Activated CD8-positive, alpha-beta T cell treated with anti-CD3 and anti-CD28 coated beads, Interleukin-2, amount 10 ng/mL, durations not matched to agents 7 days and 5 days (primary cell): ENCODE data around the gene LYSET. TPM values are rescaled to one million over a fixed set of nuclear protein-coding genes. Genes with fewer than 3 reads are reported as not detected.
A peak's percentile ranks its signal among the peaks of the same experiment; 100 is the strongest.

Experiments
- ATAC-seq: fragments of 150-1000 bp; cut with Tn5 transposase; one replicate; pipeline ENCODE4 v1.10.0; 2021; ENCODE audit warnings: moderate library complexity
- CTCF ChIA-PET: fragments of 350-600 bp; sonication (Branson Sonifier 250); formaldehyde crosslinking; loops from one replicate; lab custom pipeline; 2021; ENCODE audit warnings: antibody characterized with exemption; lab: Charles Lee
- POLR2A ChIA-PET: fragments of 350-600 bp; sonication (Branson Sonifier 250); formaldehyde crosslinking; loops from one replicate; lab custom pipeline; 2021; ENCODE audit warnings: antibody characterized with exemption; lab: Charles Lee
- DNase-seq: peaks from one replicate; pipeline ENCODE4 v3.0.0-alpha.2; 2020
- H3K27ac Mint-ChIP-seq: one replicate; pipeline ENCODE4 v1.8.0; 2021; ENCODE audit warnings: mild to moderate bottlenecking, mixed read lengths
- H3K27me3 Mint-ChIP-seq: one replicate; pipeline ENCODE4 v1.8.0; 2021; ENCODE audit warnings: low read depth, mixed read lengths
- H3K36me3 Mint-ChIP-seq: one replicate; pipeline ENCODE4 v1.8.0; 2021; ENCODE audit warnings: low read depth, mixed read lengths
- H3K4me1 Mint-ChIP-seq: one replicate; pipeline ENCODE4 v1.8.0; 2021; ENCODE audit warnings: low read depth, mixed read lengths
- H3K4me3 Mint-ChIP-seq: one replicate; pipeline ENCODE4 v1.8.0; 2021; ENCODE audit warnings: mild to moderate bottlenecking, mixed read lengths
- H3K9me3 Mint-ChIP-seq: one replicate; pipeline ENCODE4 v1.8.0; 2022; ENCODE audit warnings: mixed read lengths; ENCODE audit not compliant: insufficient read depth
- total RNA-seq, 2 experiments: library from RNA; stranded (reverse); gene quantifications; one replicate each; pipeline ENCODE4 v1.2.3, GENCODE V29; 2021

The LYSET gene
- total RNA-seq, 2 experiments from 2014 or later: 9.7 to 10.6 TPM

DNA sequence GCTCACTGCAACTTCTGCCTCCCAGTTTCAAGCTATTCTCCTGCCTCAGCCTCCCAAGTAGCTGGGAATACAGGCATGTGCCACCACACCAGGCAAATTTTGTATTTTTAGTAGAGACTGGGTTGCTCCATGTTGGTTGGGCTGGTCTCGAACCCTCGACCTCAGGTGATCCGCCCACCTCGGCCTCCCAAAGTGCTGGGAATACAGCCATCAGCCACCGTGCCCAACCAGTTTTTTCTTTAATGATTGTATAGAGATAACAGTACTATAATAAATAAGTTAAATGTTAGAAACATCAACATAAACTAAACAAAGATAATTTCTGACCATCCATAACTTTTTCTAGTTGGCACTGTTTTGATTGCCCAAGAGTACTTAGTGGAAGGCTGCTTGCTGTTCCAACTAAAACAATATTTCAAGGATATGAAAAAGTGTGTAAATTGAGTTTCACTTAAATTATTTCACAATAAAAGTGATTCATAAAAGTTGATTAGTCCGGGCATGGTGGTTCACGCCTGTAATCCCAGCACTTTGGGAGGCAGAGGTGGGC lies 16.1 kb downstream of the LYSET start:
- DNase-seq (no peak), ATAC-seq (no peak)
- Mint-ChIP-seq H3K4me1 (peaks cover 23% of the 10 kb centered on the region), H3K9me3 (no peaks in the 10 kb centered on the region), H3K4me3 (no peak overlapping the region), H3K36me3 (peaks cover 37% of the 10 kb centered on the region), H3K27me3 (no peaks in the 10 kb centered on the region), H3K27ac (no peak overlapping the region)
- ChIA-PET POLR2A (no interaction called here), CTCF (interaction anchor here (0.9 kb wide), 1 partner anchor 88 kb away, joined by 4 read pairs; no protein-coding TSS in a partner anchor)

DNA sequence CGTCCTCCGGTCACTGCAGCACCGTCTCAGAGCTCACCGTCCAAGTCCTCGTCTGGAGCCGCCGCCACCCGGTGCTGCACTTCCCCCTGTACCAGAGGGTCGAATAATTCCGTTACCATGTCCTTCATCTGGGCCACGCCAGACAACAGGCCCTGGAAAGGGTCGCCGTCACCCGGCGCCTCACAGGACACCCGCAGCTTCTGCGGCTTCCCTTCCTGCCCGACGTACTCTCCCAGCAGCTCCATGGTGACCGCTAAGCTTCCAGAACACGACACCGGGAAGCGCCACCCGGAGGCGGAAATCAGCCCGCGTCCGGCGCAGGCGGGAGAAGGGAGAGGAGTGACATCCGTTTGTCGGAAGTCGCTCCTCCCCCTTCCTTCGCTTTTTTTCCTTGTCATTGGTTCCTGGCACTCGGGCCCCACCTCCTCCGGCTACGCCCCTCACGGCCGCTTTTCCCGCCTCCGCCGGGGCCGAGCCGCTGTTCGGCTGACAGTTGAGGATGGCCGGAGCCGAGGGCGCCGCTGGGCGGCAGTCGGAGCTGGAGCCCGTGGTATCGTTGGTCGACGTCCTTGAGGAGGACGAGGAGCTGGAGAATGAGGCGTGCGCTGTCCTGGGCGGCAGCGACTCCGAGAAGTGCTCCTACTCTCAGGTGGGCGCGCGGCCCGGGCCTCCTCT lies 21.8 kb downstream of the LYSET start, which contains the start of the genes GON7 and UBR7:
TSS of gene GON7 (minus strand) at position 273 of the 675 bp plus-strand sequence. CDS start at position 245, 28 bp downstream.
TSS of gene UBR7 (plus strand) at position 464 of the 675 bp plus-strand sequence. CDS start at position 500, 36 bp downstream.
- Mint-ChIP-seq H3K27ac (peak within 1 kb of the TSS; percentile 96), H3K27me3 (no peaks in the 10 kb centered on the region), H3K4me1 (peaks cover 41% of the 10 kb centered on the region), H3K9me3 (no peaks in the 10 kb centered on the region), H3K36me3 (peaks cover 40% of the 10 kb centered on the region), H3K4me3 (peak within 1 kb of the TSS; percentile 100)
- ChIA-PET CTCF (interaction anchor here (0.6 to 4.7 kb wide), 12 partner anchors 10 to 974 kb away, joined by 3 to 40 read pairs (median 4); partner anchors contain the start of genes LYSET and MOAP1), POLR2A (interaction anchor here (0.7 to 5.1 kb wide), 11 partner anchors 10 to 754 kb away, joined by 3 to 87 read pairs (median 4); partner anchors contain the start of genes LYSET and MOAP1)
- DNase-seq: peak; percentile 94
- ATAC-seq: peak; percentile 89

DNA sequence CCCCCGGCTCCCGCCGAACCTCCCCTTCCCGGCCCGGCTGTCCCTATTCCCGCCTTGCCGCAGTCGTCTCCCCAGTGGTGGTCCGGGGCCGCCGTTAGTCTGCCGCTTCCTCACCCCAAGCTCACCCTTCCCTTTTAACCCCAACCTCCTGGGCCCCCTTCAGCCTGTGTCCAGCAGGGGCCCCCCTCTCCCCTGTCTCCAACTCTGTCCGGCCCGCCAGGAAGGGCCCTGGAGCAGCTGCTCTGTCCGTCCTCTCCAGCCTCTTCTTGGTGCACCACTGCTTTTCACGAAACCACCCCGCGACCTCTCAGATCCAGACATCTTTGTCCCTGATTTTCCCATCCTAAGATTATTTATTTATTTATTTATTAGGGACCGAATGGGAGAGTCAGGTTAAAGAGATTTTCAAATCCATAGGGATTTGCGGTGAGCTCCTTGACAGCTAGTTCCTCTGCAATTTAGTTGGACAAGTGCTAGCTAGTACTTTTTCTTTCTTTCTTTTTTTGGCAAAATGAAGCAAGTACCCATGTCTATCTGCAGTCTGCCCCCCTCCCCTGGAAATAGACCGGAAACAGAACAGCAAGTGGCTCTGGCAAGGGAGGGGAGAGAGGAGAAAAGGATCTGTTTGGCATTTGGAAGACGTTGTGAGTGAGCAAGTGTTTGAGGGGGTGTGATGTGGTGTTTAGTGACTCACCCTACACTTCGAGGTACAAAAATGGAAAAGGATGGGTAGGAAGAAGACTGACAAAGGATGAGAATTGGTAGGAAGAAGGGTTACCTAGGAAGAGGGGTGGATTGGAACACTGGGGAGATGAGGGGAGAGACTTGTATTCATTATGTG lies 22.6 kb downstream of the LYSET start:
- Mint-ChIP-seq H3K27me3 (no peaks in the 10 kb centered on the region), H3K4me3 (peak overlapping the region; percentile 100)

DNA sequence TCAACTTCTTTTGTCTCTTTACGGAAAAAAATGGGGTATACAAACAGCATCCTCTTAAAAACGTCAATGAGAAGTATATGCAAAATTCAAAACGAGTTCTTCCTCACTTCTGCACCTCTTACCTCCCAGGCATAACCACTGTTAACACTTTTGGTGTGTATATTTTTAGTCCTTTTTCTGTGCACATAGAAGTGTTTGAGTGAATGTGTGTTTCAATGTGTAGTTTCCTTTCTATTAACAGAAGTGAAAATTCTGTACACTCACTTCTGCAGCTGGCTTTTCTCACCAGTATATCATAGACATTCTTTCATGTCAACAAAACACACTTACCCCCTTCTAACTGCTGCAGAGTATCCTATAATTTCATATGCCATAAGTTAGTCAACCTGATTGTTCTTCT lies 27.3 kb downstream of the LYSET start:
- H3K36me3 Mint-ChIP-seq: peaks cover 44% of the 10 kb centered on the region
- H3K27me3 Mint-ChIP-seq: no peaks in the 10 kb centered on the region
- CTCF ChIA-PET: interaction anchor here (1.0 kb wide), 1 partner anchor 33 kb away, joined by 3 read pairs; no protein-coding TSS in a partner anchor
- DNase-seq: no peak
- H3K4me1 Mint-ChIP-seq: peaks cover 18% of the 10 kb centered on the region
- no peaks in the 10 kb centered on the region for H3K9me3 Mint-ChIP-seq
- ATAC-seq: no peak
- H3K27ac Mint-ChIP-seq: no peak overlapping the region
- POLR2A ChIA-PET: no interaction called here
- no peak overlapping the region for H3K4me3 Mint-ChIP-seq

More for the DNA sequence above, 22.6 kb downstream of the LYSET start:
- ChIA-PET POLR2A (interaction anchor here (0.7 to 5.1 kb wide), 9 partner anchors 8 to 753 kb away, joined by 3 to 87 read pairs (median 5); partner anchors contain the start of genes LYSET and MOAP1), CTCF (interaction anchor here (0.6 to 4.7 kb wide), 10 partner anchors 9 to 974 kb away, joined by 3 to 40 read pairs (median 5); partner anchors contain the start of genes LYSET and MOAP1)
- no peaks in the 10 kb centered on the region for H3K9me3 Mint-ChIP-seq
- H3K36me3 Mint-ChIP-seq: peaks cover 42% of the 10 kb centered on the region
- H3K27ac Mint-ChIP-seq: peak overlapping the region; percentile 96
- H3K4me1 Mint-ChIP-seq: peaks cover 38% of the 10 kb centered on the region
- ATAC-seq (peak; percentile 56), DNase-seq (peak; percentile 55)

DNA sequence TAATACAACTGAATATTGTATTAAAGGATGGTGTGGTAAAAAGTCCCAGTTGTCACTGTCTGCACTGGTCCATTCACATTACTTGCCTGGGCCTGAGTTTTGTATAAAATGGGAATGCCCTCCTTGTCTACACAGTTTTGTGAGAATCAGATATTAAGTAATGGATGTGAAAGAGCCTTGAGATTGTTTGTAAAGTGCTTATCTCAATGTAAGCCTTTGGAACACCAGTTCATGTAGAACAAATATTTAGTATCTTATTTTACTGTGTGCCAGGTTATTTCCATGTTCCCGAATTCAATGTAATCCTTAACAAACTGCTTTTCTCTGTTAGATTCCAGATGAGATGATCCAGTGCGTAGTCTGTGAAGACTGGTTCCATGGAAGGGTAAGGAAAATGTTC lies 29.5 kb downstream of the LYSET start:
- ChIA-PET POLR2A (no interaction called here), CTCF (no interaction called here)
- Mint-ChIP-seq H3K36me3 (peaks cover 47% of the 10 kb centered on the region), H3K9me3 (no peaks in the 10 kb centered on the region), H3K4me3 (no peak overlapping the region), H3K27me3 (no peaks in the 10 kb centered on the region), H3K27ac (no peak overlapping the region), H3K4me1 (peaks cover 4% of the 10 kb centered on the region)
- DNase-seq: no peak
- no peak for ATAC-seq

DNA sequence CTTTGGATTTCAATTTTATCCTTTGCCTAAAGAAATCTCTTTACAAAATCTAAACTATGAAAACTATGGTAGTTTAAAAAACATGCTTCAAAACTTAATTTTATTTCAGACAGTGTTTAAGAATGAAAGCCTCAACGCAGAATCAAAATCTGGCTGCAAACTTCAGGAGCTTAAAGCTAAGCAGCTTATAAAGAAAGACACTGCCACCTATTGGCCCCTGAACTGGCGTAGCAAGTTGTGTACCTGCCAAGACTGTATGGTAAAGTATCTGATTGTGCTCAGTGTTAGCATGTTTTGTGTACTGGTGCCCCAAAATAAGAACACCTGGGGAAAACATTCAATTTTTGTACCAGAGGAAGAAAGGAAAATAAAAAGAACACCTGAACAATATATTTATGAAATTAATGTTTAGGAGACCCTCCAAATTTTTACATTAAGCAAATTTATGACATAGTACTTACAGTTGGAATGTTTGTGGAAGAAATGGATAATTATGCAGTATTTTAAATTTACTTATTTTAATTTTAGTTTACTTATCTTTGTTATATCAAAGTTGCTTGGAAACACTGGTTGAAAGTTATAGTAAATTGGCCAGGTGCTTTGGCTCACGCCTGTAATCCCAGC lies 34.1 kb downstream of the LYSET start:
- POLR2A ChIA-PET: interaction anchor here (1.0 to 1.6 kb wide), 2 partner anchors 35 to 106 kb away, joined by 3 to 4 read pairs; partner anchors contain the start of gene MOAP1
- peak; percentile 91 for ATAC-seq
- CTCF ChIA-PET: interaction anchor here (0.6 to 3.8 kb wide), 10 partner anchors 12 to 267 kb away, joined by 3 to 34 read pairs (median 3); partner anchors contain the start of genes GON7, LYSET, MOAP1 and UBR7
- peak; percentile 70 for DNase-seq
- no peak overlapping the region for H3K4me3 Mint-ChIP-seq
- no peaks in the 10 kb centered on the region for H3K27me3 Mint-ChIP-seq
- peaks cover 10% of the 10 kb centered on the region for H3K4me1 Mint-ChIP-seq
- no peak overlapping the region for H3K27ac Mint-ChIP-seq
- no peaks in the 10 kb centered on the region for H3K9me3 Mint-ChIP-seq
- H3K36me3 Mint-ChIP-seq: peaks cover 54% of the 10 kb centered on the region

DNA sequence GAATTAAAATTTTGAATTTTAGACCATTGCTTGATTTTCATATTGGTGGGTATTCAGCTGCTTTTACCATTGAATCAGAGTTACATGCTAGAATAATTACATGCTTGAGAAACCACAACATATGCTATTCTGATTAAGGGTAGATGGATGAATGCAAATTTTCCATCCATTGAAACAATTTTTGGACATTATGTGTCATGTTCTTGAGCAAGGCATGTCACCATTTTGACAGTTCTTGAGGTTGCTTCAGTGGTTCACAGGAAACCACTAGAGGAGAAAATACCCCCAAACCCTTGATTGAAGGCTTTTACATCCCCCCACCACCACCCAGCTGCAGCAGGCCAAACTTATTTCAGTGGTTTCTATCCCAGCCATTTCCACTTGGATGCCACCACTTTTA lies 35.4 kb downstream of the LYSET start:
- no peaks in the 10 kb centered on the region for H3K27me3 Mint-ChIP-seq
- H3K27ac Mint-ChIP-seq: no peak overlapping the region
- H3K9me3 Mint-ChIP-seq: no peaks in the 10 kb centered on the region
- ATAC-seq (no peak), DNase-seq (no peak)
- ChIA-PET POLR2A (interaction anchor here (0.8 kb wide), 1 partner anchor 14 kb away, joined by 3 read pairs; the partner anchor contains the start of gene GON7), CTCF (interaction anchor here (3.8 kb wide), 1 partner anchor 107 kb away, joined by 34 read pairs; no protein-coding TSS in a partner anchor)
- peaks cover 54% of the 10 kb centered on the region for H3K36me3 Mint-ChIP-seq
- H3K4me3 Mint-ChIP-seq: no peak overlapping the region
- H3K4me1 Mint-ChIP-seq: peaks cover 10% of the 10 kb centered on the region

DNA sequence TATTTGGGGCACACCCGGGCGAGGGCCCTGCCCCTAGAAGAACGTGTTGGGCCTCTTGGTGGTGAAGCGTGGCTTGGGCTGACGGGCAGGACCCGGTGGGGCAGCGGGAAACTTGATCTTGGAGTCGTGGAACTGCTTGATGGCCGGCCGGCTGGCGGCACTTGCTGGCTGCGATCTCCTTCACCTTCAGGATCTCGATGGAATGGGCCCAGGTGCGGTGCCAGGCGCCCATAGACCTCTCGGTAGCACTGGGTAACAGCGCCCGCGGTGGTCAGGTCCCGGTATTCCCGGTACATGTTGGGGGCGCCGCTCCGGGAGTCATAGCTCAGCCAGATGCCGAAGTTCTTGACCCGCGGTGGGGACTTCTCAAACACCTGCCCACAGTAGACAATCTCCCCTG lies 38.4 kb downstream of the LYSET start:
- no peak for ATAC-seq
- Mint-ChIP-seq H3K4me3 (no peak overlapping the region), H3K4me1 (peaks cover 10% of the 10 kb centered on the region), H3K36me3 (peaks cover 59% of the 10 kb centered on the region), H3K27me3 (no peaks in the 10 kb centered on the region), H3K27ac (no peak overlapping the region), H3K9me3 (no peaks in the 10 kb centered on the region)
- CTCF ChIA-PET: interaction anchor here (1.1 kb wide), 1 partner anchor 16 kb away, joined by 4 read pairs; the partner anchor contains the start of gene UBR7
- POLR2A ChIA-PET: no interaction called here
- DNase-seq: no peak

DNA sequence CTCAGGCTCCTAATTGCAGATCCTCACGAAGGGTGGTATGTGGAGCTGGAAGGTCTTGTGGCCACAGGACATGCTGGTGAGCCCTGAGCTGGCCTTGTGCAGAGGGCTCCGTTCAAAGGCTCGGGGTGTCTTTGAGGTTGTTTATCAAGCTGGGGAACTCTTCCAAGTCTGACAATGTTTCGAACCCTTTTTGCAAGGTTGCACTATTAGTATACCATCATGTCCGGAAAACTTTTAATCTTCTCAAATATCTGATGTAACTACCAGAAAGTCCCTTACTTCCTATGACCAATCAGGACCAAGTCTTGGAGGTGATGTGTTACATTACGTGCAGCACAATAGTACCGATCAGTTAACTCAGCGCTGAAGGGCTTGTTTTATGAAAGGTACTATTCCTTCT lies 43.4 kb downstream of the LYSET start:
- Mint-ChIP-seq H3K9me3 (no peaks in the 10 kb centered on the region), H3K36me3 (peaks cover 35% of the 10 kb centered on the region), H3K27ac (no peak overlapping the region), H3K27me3 (peaks cover 9% of the 10 kb centered on the region), H3K4me3 (no peak overlapping the region), H3K4me1 (peaks cover 12% of the 10 kb centered on the region)
- no peak for ATAC-seq
- ChIA-PET CTCF (no interaction called here), POLR2A (no interaction called here)
- no peak for DNase-seq

DNA sequence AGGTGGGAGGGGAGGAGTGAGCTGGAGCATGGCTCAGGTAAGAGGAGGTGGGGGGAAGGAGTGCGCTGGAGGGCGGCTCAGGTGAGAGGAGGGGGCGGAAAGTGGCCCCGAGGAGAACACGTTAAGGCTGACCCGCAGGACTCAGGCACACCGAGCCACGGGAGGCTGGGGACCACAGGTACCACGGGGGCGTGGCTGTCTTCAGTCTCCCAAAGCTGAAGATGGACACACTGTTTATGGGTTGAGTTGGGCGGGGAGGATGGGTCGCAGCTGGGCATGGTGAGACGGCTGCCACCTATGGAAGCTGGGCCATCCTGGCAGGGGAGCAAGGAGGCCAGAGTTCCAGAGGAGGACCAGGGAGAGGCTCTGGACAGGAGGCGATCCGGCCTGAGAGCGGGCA lies 45.4 kb downstream of the LYSET start:
- H3K27me3 Mint-ChIP-seq: peaks cover 18% of the 10 kb centered on the region
- H3K27ac Mint-ChIP-seq: no peak overlapping the region
- CTCF ChIA-PET: no interaction called here
- H3K36me3 Mint-ChIP-seq: peaks cover 26% of the 10 kb centered on the region
- ATAC-seq: no peak
- H3K4me3 Mint-ChIP-seq: no peak overlapping the region
- POLR2A ChIA-PET: no interaction called here
- H3K4me1 Mint-ChIP-seq: peaks cover 12% of the 10 kb centered on the region
- H3K9me3 Mint-ChIP-seq: no peaks in the 10 kb centered on the region
- DNase-seq: no peak
